Endothelial cell of umbilical vein (primary cell): ENCODE measurements around the gene ARHGAP42. TPM values are rescaled to one million over a fixed set of nuclear protein-coding genes. Genes with fewer than 3 reads are reported as not detected.

Experiments used
- BruUV-seq: library from RNA; stranded (reverse); fragments of 400-500 nt; replicated peaks from 2 replicates; lab custom pipeline; 2021; lab: Mats Ljungman, UMichigan
- CTCF ChIA-PET: fragments of 300-600, 350-600 bp; sonication (Branson Sonifier 250); formaldehyde crosslinking; loops from one replicate; lab custom pipeline; 2021; ENCODE audit warnings: antibody characterized with exemption, inconsistent platforms; lab: Charles Lee
- POLR2A ChIA-PET: fragments of 300-600, 350-600 bp; sonication (Branson Sonifier 250); formaldehyde crosslinking; loops from one replicate; lab custom pipeline; 2021; ENCODE audit warnings: antibody characterized with exemption, inconsistent platforms; lab: Charles Lee
- DNase-seq: peaks from one replicate; pipeline ENCODE4 v3.0.0-alpha.2; 2011; ENCODE audit warnings: low read depth, low spot score
- FAIRE-seq: peaks from 2 replicates; lab custom pipeline; 2011; peaks lifted over from hg19 to GRCh38; lab: Jason Lieb, UNC
- H2AFZ ChIP-seq: 2 replicates; pipeline ENCODE4 v1.6.0; 2012; ENCODE audit warnings: low read depth, low read length, control low read depth, inconsistent platforms
- H3K27ac ChIP-seq: 2 replicates; pipeline ENCODE4 v1.5.1; 2011; ENCODE audit warnings: low read depth, mild to moderate bottlenecking, control low read depth, low read length, moderate library complexity; ENCODE audit not compliant: insufficient read depth
- H3K27me3 ChIP-seq, 2 experiments: 2 replicates each; pipeline versions ENCODE4 v1.6.0 to v1.6.1; 2011; ENCODE audit warnings: low read length in 2 of 2, mixed read lengths in 1 of 2; ENCODE audit not compliant: control insufficient read depth in 2 of 2, insufficient read depth in 2 of 2
- H3K36me3 ChIP-seq, 2 experiments: 2 replicates in 1 of 2; 3 replicates in 1 of 2; pipeline ENCODE4 v1.5.1; 2011; ENCODE audit warnings: low read length in 2 of 2, mild to moderate bottlenecking in 1 of 2, moderate library complexity in 1 of 2; ENCODE audit not compliant: control insufficient read depth in 2 of 2, insufficient read depth in 2 of 2; ENCODE audit errors: extremely low read depth in 1 of 2
- H3K4me1 ChIP-seq: 3 replicates; pipeline ENCODE4 v1.5.1; 2011; ENCODE audit warnings: mild to moderate bottlenecking, low read length; ENCODE audit not compliant: control insufficient read depth, insufficient read depth; ENCODE audit errors: extremely low read depth
- H3K4me2 ChIP-seq: 2 replicates; pipeline ENCODE4 v1.6.1; 2011; ENCODE audit warnings: low read length, control low read depth, mixed read lengths; ENCODE audit not compliant: insufficient read depth
- H3K4me3 ChIP-seq, 3 experiments: fragments of 200-600 bp in 1 of 3; sonication (generic), shearing (Covaris generic) in 1 of 3; replicated peaks in 1 of 3; 2 replicates each; pipeline ENCODE4 v1.5.1; 2011 to 2016; ENCODE audit warnings: control low read depth in 3 of 3, low read length in 3 of 3, mild to moderate bottlenecking in 2 of 3, inconsistent platforms in 1 of 3, low read depth in 1 of 3, moderate library complexity in 1 of 3; ENCODE audit not compliant: insufficient read depth in 1 of 3
- H3K79me2 ChIP-seq: 2 replicates; pipeline ENCODE4 v1.6.0; 2012; ENCODE audit warnings: low read length, inconsistent platforms; ENCODE audit not compliant: control insufficient read depth, insufficient read depth
- H3K9ac ChIP-seq: replicated peaks from 2 replicates; pipeline ENCODE3; 2011; ENCODE audit warnings: low read length, control low read depth; ENCODE audit not compliant: insufficient read depth; ENCODE audit errors: extremely low read depth
- H3K9me1 ChIP-seq: replicated peaks from 3 replicates; pipeline ENCODE4 v1.6.0; 2011; ENCODE audit warnings: mild to moderate bottlenecking, low read length; ENCODE audit not compliant: control insufficient read depth, insufficient read depth; ENCODE audit errors: extremely low read depth
- H3K9me3 ChIP-seq: replicated peaks from 2 replicates; pipeline ENCODE4 v1.5.1; 2012; ENCODE audit warnings: low read length, inconsistent platforms; ENCODE audit not compliant: control insufficient read depth, insufficient read depth
- H4K20me1 ChIP-seq: replicated peaks from 2 replicates; pipeline ENCODE3; 2011; ENCODE audit warnings: mild to moderate bottlenecking, low read length; ENCODE audit not compliant: control insufficient read depth, insufficient read depth; ENCODE audit errors: extremely low read depth
- CTCF ChIP-seq, 2 donors: IDR thresholded peaks; 1 replicate in 1 of 2; 2 replicates in 1 of 2; pipeline ENCODE4 v1.5.1; 2011; ENCODE audit warnings: low read length in 2 of 2, mild to moderate bottlenecking in 2 of 2, moderate library complexity in 2 of 2, control low read depth in 1 of 2, inconsistent platforms in 1 of 2, low read depth in 1 of 2; ENCODE audit not compliant: insufficient read depth in 1 of 2; ENCODE audit errors: extremely low read depth in 1 of 2
- EZH2 ChIP-seq: IDR thresholded peaks from 2 replicates; pipeline ENCODE4 v1.6.1; 2012; ENCODE audit warnings: borderline replicate concordance, low read depth, mild to moderate bottlenecking, moderate library complexity, low read length, inconsistent platforms; ENCODE audit not compliant: severe bottlenecking
- FOS ChIP-seq: IDR thresholded peaks from 2 replicates; pipeline ENCODE4 v1.6.1; 2011; ENCODE audit warnings: mild to moderate bottlenecking, low read length, moderate library complexity, borderline replicate concordance; ENCODE audit not compliant: insufficient read depth
- GATA2 ChIP-seq: IDR thresholded peaks from 2 replicates; pipeline ENCODE4 v1.7.0; 2011; ENCODE audit warnings: low read depth, mild to moderate bottlenecking, moderate library complexity, mixed read lengths, low read length; ENCODE audit not compliant: insufficient read length, insufficient read depth
- JUN ChIP-seq: IDR thresholded peaks from 2 replicates; pipeline ENCODE4 v1.6.1; 2011; ENCODE audit warnings: borderline replicate concordance, low read depth; ENCODE audit not compliant: insufficient read length, insufficient read depth
- MAX ChIP-seq: IDR thresholded peaks from 2 replicates; pipeline ENCODE4 v1.6.1; 2011; ENCODE audit not compliant: insufficient read depth, insufficient read length
- MYC ChIP-seq: IDR thresholded peaks from one replicate; pipeline ENCODE4 v1.6.1; 2011; ENCODE audit warnings: mild to moderate bottlenecking, low read depth, low read length
- POLR2A ChIP-seq: IDR thresholded peaks from 2 replicates; pipeline ENCODE4 v1.6.1; 2012; ENCODE audit warnings: low read depth, mild to moderate bottlenecking, control low read depth, low read length
- POLR2AphosphoS5 ChIP-seq: IDR thresholded peaks from 2 replicates; pipeline ENCODE4 v1.6.1; 2012; ENCODE audit warnings: low read depth, mild to moderate bottlenecking, control low read depth, low read length, moderate library complexity; ENCODE audit not compliant: insufficient read depth
- dilution Hi-C: fragments of 300-500 bp; cut with MboI; formaldehyde crosslinking; loops from one replicate; pipeline ENCODE4 v1.15.0; 2019; ENCODE audit warnings: low sequenced_read_pairs; ENCODE audit not compliant: extremely low pct_ligation_motif_present
- intact Hi-C: fragments of 100-400 bp; cut with micrococcal nuclease; formaldehyde crosslinking; loops from one replicate; pipeline ENCODE4 v1.10.0; 2022
- polyA plus RNA-seq, 4 experiments: library from polyadenylated mRNA; depleted of rRNA in 3 of 4; stranded (reverse) in 3 of 4; unstranded in 1 of 4; fragments of >200 nt; gene quantifications; 2 replicates each; pipeline versions ENCODE4 v1.2.1 to v1.2.3, GENCODE V29; 2011 to 2012; ENCODE audit warnings: missing spikeins in 1 of 4
- total RNA-seq: library from RNA; stranded (reverse); gene quantifications from 2 replicates; pipeline ENCODE4 v1.2.3, GENCODE V29; 2021

The ARHGAP42 gene
- total and polyA plus RNA-seq, 2 donors (not counting 3 experiments of a cell fraction or from before 2014, with no cell fraction given) = 1.8 to 2.4 TPM

GRCh38 chr11:100820621-100821020 is 133.5 kb downstream of the ARHGAP42 start:
- H3K79me2 ChIP-seq = no peaks in the 10 kb centered on the region
- no peaks in the 10 kb centered on the region for H4K20me1 ChIP-seq
- no peak for TF ChIP-seq MAX
- TF ChIP-seq EZH2 = no peak
- no peak for TF ChIP-seq POLR2A
- TF ChIP-seq POLR2AphosphoS5 = no peak
- TF ChIP-seq JUN = no peak
- TF ChIP-seq FOS = no peak
- TF ChIP-seq MYC = no peak
- no peak for TF ChIP-seq GATA2
- TF ChIP-seq CTCF (IDR thresholded peaks at IDR 0.05; ENCODE audit: extremely low read depth in 1 of 2, insufficient read depth in 1 of 2, low read depth in 1 of 2, low read length in 2 of 2) = no peak
- intact Hi-C loops = no loop called here
- H3K4me3 ChIP-seq = no peak overlapping the region
- DNase-seq (no peak), FAIRE-seq (no peak)
- dilution Hi-C loops = no loop called here
- ChIA-PET POLR2A (no interaction called here), CTCF (interaction anchor here (0.8 to 4.3 kb wide), 5 partner anchors 8 to 133 kb away, joined by 3 to 21 read pairs (median 3); no protein-coding TSS in a partner anchor)
- no peaks in the 10 kb centered on the region for H3K36me3 ChIP-seq
- H3K4me1 ChIP-seq = peaks cover 8% of the 10 kb centered on the region
- H3K9me3 ChIP-seq = no peaks in the 10 kb centered on the region
- H3K4me2 ChIP-seq = no peak overlapping the region
- H3K9me1 ChIP-seq = no peaks in the 10 kb centered on the region
- no peak overlapping the region for H3K9ac ChIP-seq
- no TSS peak for BruUV-seq
- H2AFZ ChIP-seq = no peak overlapping the region
- H3K27me3 ChIP-seq = no peaks in the 10 kb centered on the region
- H3K27ac ChIP-seq = no peak overlapping the region
